SK-N-SH (cell line): ENCODE results near the gene PPP1R14C. TPM values are rescaled to one million over a fixed set of nuclear protein-coding genes. Genes with fewer than 3 reads are reported as not detected.
"Not testable (repeated sequence)": the region's sequence is repeated elsewhere in the genome, so short reads cannot be mapped to it uniquely, and the experiment has no call there.

ENCODE experiments used
- CTCF ChIA-PET: fragments of 300-600, 350-600 bp; formaldehyde crosslinking; extraction: SDS; loops from one replicate; lab custom pipeline; 2021; lab: Yijun Ruan, JAX
- POLR2A ChIA-PET: fragments of 350-600 bp; sonication (Branson Sonifier 250); formaldehyde crosslinking; extraction: SDS; loops from one replicate; lab custom pipeline; 2020; ENCODE audit warnings: antibody characterized with exemption, inconsistent platforms; lab: Yijun Ruan, JAX
- DNase-seq: peaks from one replicate; pipeline ENCODE4 v3.0.0; 2012
- H2AFZ ChIP-seq: fragments of 200-600 bp; sonication (generic); 2 replicates; pipeline ENCODE4 v1.8.1; 2016; ENCODE audit warnings: antibody characterized with exemption, mild to moderate bottlenecking, low read depth
- H3F3A ChIP-seq: fragments of 200-600 bp; sonication (generic); replicated peaks from 2 replicates; pipeline ENCODE3; 2016; ENCODE audit warnings: antibody characterized with exemption, mild to moderate bottlenecking; ENCODE audit not compliant: insufficient read depth
- H3K27ac ChIP-seq, 2 experiments: fragments of 200-500 bp in 1 of 2; fragments of 200-600 bp in 1 of 2; sonication (Bioruptor generic) in 1 of 2; sonication (generic), shearing (Covaris generic) in 1 of 2; 2 replicates each; pipeline versions ENCODE4 v1.5.1 to v1.6.1; 2014 to 2016; ENCODE audit warnings: low read depth in 2 of 2, inconsistent platforms in 1 of 2, low read length in 1 of 2, mild to moderate bottlenecking in 1 of 2, mixed read lengths in 1 of 2
- H3K27me3 ChIP-seq: fragments of 200-600 bp; sonication (generic), shearing (Covaris generic); 2 replicates; pipeline ENCODE4 v1.6.1; 2016; ENCODE audit warnings: mixed run types; ENCODE audit not compliant: insufficient read depth
- H3K36me3 ChIP-seq, 2 experiments: fragments of 200-500 bp in 1 of 2; fragments of 200-600 bp in 1 of 2; sonication (Bioruptor generic) in 1 of 2; sonication (generic) in 1 of 2; replicated peaks in 1 of 2; 2 replicates each; pipeline versions ENCODE3 to v1.5.1; 2014 to 2016; ENCODE audit warnings: low read length in 1 of 2, mild to moderate bottlenecking in 1 of 2; ENCODE audit not compliant: insufficient read depth in 2 of 2, control insufficient read depth in 1 of 2
- H3K4me1 ChIP-seq, 2 experiments: fragments of 200-500 bp in 1 of 2; fragments of 200-600 bp in 1 of 2; sonication (Bioruptor generic) in 1 of 2; sonication (generic), shearing (Covaris generic) in 1 of 2; 2 replicates each; pipeline versions ENCODE4 v1.5.1 to v1.6.1; 2014 to 2016; ENCODE audit warnings: low read depth in 1 of 2, low read length in 1 of 2, mixed run types in 1 of 2; ENCODE audit not compliant: insufficient read depth in 2 of 2, control insufficient read depth in 1 of 2
- H3K4me2 ChIP-seq: fragments of 200-600 bp; sonication (generic), shearing (Covaris generic); 2 replicates; pipeline ENCODE4 v1.6.1; 2017; ENCODE audit warnings: mixed run types
- H3K4me3 ChIP-seq, 2 experiments: fragments of 200-500 bp in 1 of 2; fragments of 200-600 bp in 1 of 2; sonication (Bioruptor generic) in 1 of 2; sonication (generic), shearing (Covaris generic) in 1 of 2; 2 replicates each; pipeline versions ENCODE4 v1.5.1 to v1.8.1; 2014 to 2016; ENCODE audit warnings: low read depth in 2 of 2, inconsistent platforms in 1 of 2, low read length in 1 of 2, mild to moderate bottlenecking in 1 of 2, mixed read lengths in 1 of 2, moderate library complexity in 1 of 2
- H3K79me2 ChIP-seq: fragments of 200-600 bp; sonication (generic); 2 replicates; pipeline ENCODE4 v1.8.1; 2017; ENCODE audit warnings: mild to moderate bottlenecking; ENCODE audit not compliant: insufficient read depth
- H3K9ac ChIP-seq: fragments of 200-600 bp; sonication (generic); 2 replicates; pipeline ENCODE4 v1.6.1; 2017; ENCODE audit warnings: mixed run types
- H3K9me2 ChIP-seq: fragments of 200-600 bp; sonication (generic); 2 replicates; pipeline ENCODE4 v1.6.1; 2017; ENCODE audit warnings: mixed run types
- H3K9me3 ChIP-seq: fragments of 200-600 bp; sonication (generic); 2 replicates; pipeline ENCODE4 v1.6.1; 2017; ENCODE audit warnings: mixed run types, mild to moderate bottlenecking, moderate library complexity
- H4K20me1 ChIP-seq: fragments of 200-600 bp; sonication (generic); 2 replicates; pipeline ENCODE4 v1.6.1; 2017; ENCODE audit warnings: mild to moderate bottlenecking, mixed run types; ENCODE audit not compliant: insufficient read depth
- CHD2 ChIP-seq: fragments of 150-350 bp; IDR thresholded peaks from 2 replicates; pipeline ENCODE4 v1.6.1; 2018; ENCODE audit warnings: low read length; ENCODE audit not compliant: partially characterized antibody
- ELF1 ChIP-seq: IDR thresholded peaks from 2 replicates; pipeline ENCODE4 v1.4.0; 2012
- EP300 ChIP-seq, 2 experiments: IDR thresholded peaks; 2 replicates each; pipeline versions ENCODE4 v1.4.0 to v1.6.1; 2012; ENCODE audit warnings: borderline replicate concordance in 1 of 2, low read depth in 1 of 2, low read length in 1 of 2
- EZH2phosphoT487 ChIP-seq: fragments of 200-600 bp; sonication (generic); IDR thresholded peaks from 2 replicates; pipeline ENCODE4 v1.6.1; 2017; ENCODE audit warnings: low read depth, mixed run types, mild to moderate bottlenecking, antibody characterized with exemption, moderate library complexity, borderline replicate concordance
- FOSL2 ChIP-seq: IDR thresholded peaks from 2 replicates; pipeline ENCODE4 v1.4.0; 2012; ENCODE audit warnings: low read depth, mild to moderate bottlenecking, moderate library complexity, borderline replicate concordance
- FOXM1 ChIP-seq: IDR thresholded peaks from 2 replicates; pipeline ENCODE4 v1.4.0; 2012; ENCODE audit warnings: low read depth, mild to moderate bottlenecking
- GATA2 ChIP-seq: sonication (generic); formaldehyde crosslinking; IDR thresholded peaks from 2 replicates; pipeline ENCODE4 v1.5.0; 2020; ENCODE audit warnings: mild to moderate bottlenecking, missing genetic modification reagents
- IRF3 ChIP-seq: fragments of 150-350 bp; IDR thresholded peaks from 2 replicates; pipeline ENCODE4 v1.6.1; 2016; ENCODE audit warnings: mild to moderate bottlenecking, low read depth, low read length
- MEF2A ChIP-seq: IDR thresholded peaks from 2 replicates; pipeline ENCODE4 v1.4.0; 2012; ENCODE audit warnings: low read depth, borderline replicate concordance
- NFIC ChIP-seq: IDR thresholded peaks from 2 replicates; pipeline ENCODE4 v1.4.0; 2012; ENCODE audit warnings: borderline replicate concordance
- PBX3 ChIP-seq: IDR thresholded peaks from 2 replicates; pipeline ENCODE4; 2012
- RAD21 ChIP-seq: IDR thresholded peaks from 2 replicates; pipeline ENCODE4 v1.6.1; 2012; ENCODE audit warnings: mild to moderate bottlenecking, low read length
- RFX5 ChIP-seq: IDR thresholded peaks from 2 replicates; pipeline ENCODE4 v1.6.1; 2012; ENCODE audit warnings: mild to moderate bottlenecking, improper control_type of control experiment, low read length
- SIN3A ChIP-seq: IDR thresholded peaks from 2 replicates; pipeline ENCODE4 v1.6.1; 2012; ENCODE audit warnings: low read depth, mild to moderate bottlenecking, low read length, moderate library complexity, borderline replicate concordance
- SMC3 ChIP-seq: IDR thresholded peaks from 2 replicates; pipeline ENCODE4 v1.6.1; 2012; ENCODE audit warnings: low read depth, low read length, improper control_type of control experiment
- TAF1 ChIP-seq: IDR thresholded peaks from 2 replicates; pipeline ENCODE4 v1.6.1; 2012; ENCODE audit warnings: low read depth, mild to moderate bottlenecking, low read length, moderate library complexity, borderline replicate concordance
- TCF12 ChIP-seq: IDR thresholded peaks from 2 replicates; pipeline ENCODE4 v1.4.0; 2012
- TEAD4 ChIP-seq: IDR thresholded peaks from 2 replicates; pipeline ENCODE4 v1.4.0; 2012; ENCODE audit warnings: mild to moderate bottlenecking, borderline replicate concordance; ENCODE audit not compliant: insufficient read depth
- WGBS: methylation state at CpG from one replicate; pipeline ENCODE4 v1.1.6; 2017; ENCODE audit warnings: low lambda C conversion rate; 5-methylcytosine and 5-hydroxymethylcytosine counted together
- polyA plus RNA-seq, 3 experiments: library from polyadenylated mRNA; depleted of rRNA; stranded (reverse); fragments of >200 nt; gene quantifications; 2 replicates each; pipeline ENCODE4 v1.2.3, GENCODE V29; 2012

PPP1R14C gene
- polyA plus RNA-seq, 1 of the 3 experiments (the other 2 are of a cell fraction) = not detected

DNA sequence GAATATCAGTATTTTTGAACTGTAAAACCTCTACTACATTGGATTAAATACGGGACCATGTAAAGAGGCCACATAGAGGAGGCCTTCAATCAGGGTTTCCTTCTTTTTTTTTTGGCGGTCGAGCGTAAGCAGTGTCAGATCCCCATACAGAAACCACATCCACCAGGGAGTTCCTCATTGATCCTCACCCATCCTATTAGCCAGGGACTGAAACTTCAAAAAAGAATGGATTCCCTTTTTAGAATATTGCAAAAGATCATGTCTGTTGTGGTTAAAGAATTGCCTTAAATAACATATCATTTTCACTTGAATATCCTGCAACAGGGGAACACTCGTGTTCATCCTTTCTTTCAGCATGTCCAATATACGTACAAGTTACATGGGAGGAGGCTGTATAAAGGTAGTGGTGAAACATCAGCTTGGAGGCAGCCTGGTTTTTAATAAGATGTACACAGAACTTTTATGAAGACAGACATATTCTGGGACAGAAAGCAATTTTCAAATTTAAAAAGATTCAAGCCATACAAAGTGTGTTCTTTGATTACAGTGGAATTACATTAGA is 96.1 kb downstream of the PPP1R14C start:
- POLR2A ChIA-PET = no interaction called here

GRCh38 chr6:150241756-150242155 is 98.9 kb downstream of the PPP1R14C start:
- H3K4me3 ChIP-seq, H4K20me1 ChIP-seq, H3K79me2 ChIP-seq, DNase-seq, H3K36me3 ChIP-seq, H2AFZ ChIP-seq, H3F3A ChIP-seq, H3K9ac ChIP-seq, H3K9me2 ChIP-seq, H3K9me3 ChIP-seq, H3K4me2 ChIP-seq, H3K27ac ChIP-seq, H3K27me3 ChIP-seq, H3K4me1 ChIP-seq, POLR2A ChIA-PET, CTCF ChIA-PET: not testable (repeated sequence)
- WGBS = 0% methylated on average over 5 of the region's 5 CpGs

More for the DNA sequence above, 96.1 kb downstream of the PPP1R14C start:
- Histone ChIP-seq H3K4me3 (no peak overlapping the region), H3K4me1 (no peaks in the 10 kb centered on the region), H3K4me2 (no peak overlapping the region), H3K27ac (no peak overlapping the region)
- DNase-seq = no peak
- 37% methylated on average over 6 of the region's 6 CpGs for WGBS
- TF ChIP-seq EZH2phosphoT487 = no peak
- TF ChIP-seq ELF1 = no peak
- TF ChIP-seq SMC3 = no peak
- TF ChIP-seq MEF2A = no peak
- TF ChIP-seq FOSL2 = no peak
- TF ChIP-seq CHD2 = no peak
- TF ChIP-seq GATA2 (CRISPR knock-in tag) = no peak
- TF ChIP-seq TCF12 = no peak
- no peak for TF ChIP-seq SIN3A
- no peak for TF ChIP-seq RAD21
- no peak for TF ChIP-seq IRF3
- TF ChIP-seq TAF1 = no peak
- no peak for TF ChIP-seq EP300 (IDR thresholded peaks at IDR 0.05; ENCODE audit: borderline replicate concordance in 1 of 2, low read depth in 1 of 2, low read length in 1 of 2)
- TF ChIP-seq RFX5 = no peak
- no peak for TF ChIP-seq TEAD4
- TF ChIP-seq FOXM1 = no peak
- no peak for TF ChIP-seq PBX3
- TF ChIP-seq NFIC = no peak
- TF ChIP-seq, all 33 proteins: peak for 0
- CTCF ChIA-PET = interaction anchor here (1.2 kb wide), 1 partner anchor 8 kb away, joined by 3 read pairs; no protein-coding TSS in a partner anchor
- Histone ChIP-seq H3K9me3 (no peaks in the 10 kb centered on the region), H3K79me2 (no peaks in the 10 kb centered on the region), H3F3A (no peaks in the 10 kb centered on the region), H3K9ac (no peak overlapping the region), H3K9me2 (no peaks in the 10 kb centered on the region), H2AFZ (no peak overlapping the region), H3K27me3 (no peaks in the 10 kb centered on the region; the same call in 1 of the 2 replicates), H4K20me1 (no peaks in the 10 kb centered on the region), H3K36me3 (no peaks in the 10 kb centered on the region)
